HG03460 (cell line): ENCODE measurements around the gene CACNA2D3.

ENCODE experiments used
- ATAC-seq: cut with Tn5 transposase; IDR thresholded peaks from one replicate; pipeline ENCODE4 v1.9.1; 2021; ENCODE audit not compliant: unreplicated experiment

The CACNA2D3 gene

DNA sequence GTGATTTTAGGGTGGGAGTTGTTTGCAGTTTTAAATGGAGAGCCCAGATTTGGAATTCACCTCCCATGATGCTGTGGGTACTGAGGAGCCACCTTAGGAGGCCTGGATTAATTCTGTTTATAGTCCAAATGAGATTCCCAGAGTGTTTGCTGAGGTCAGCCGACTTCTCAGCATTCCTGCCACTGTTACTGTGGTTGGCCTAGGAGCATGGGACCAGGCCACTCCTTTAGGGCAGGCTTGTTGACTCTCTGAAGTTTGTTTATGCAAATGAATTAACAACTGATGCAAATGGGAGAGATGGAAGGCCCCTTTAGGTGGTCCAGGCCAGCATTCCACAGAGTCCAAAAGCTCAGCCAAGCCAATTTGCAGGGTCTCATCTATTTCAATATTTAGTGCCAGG is 46.1 kb downstream of the CACNA2D3 start:
- ATAC-seq: no peak

DNA sequence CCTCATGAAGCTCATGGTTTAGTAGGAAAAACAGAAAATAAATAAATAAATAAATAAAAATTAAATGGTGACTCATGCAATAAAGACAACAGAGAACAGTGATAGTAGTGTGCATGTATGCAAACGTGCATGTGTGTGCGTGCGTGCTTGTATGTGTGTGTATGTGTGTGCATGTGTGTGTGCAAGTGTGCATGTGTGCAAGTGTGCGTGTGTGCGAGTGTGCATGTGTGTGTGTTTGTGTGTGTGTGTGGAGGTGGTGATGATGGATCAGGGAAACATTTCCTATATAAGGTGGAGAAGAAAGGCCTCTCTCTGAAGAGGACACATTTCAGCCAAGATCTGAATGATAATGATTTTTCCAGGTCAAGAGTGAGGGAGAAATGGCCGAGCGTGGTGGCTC is 47.2 kb downstream of the CACNA2D3 start:
- no peak for ATAC-seq

DNA sequence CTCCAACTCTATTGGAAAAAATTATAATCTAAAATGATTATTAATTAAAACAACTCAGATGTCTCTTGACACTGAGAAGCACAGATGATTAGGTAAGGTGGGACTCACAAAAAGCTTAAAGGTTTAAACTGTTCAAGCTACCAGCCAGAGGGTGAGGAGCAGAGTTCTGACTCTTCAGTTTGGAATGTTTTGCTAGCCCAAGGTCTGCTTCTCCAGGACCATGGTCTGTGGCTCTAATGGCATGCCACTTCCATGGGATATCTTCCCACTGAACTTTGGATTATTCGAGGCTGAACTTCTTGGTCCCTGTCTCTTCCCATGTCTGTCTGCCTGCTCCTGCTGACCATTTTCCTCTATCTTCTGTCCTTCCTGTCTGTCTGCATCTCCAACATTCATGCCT is 49.2 kb downstream of the CACNA2D3 start:
- ATAC-seq: no peak

DNA sequence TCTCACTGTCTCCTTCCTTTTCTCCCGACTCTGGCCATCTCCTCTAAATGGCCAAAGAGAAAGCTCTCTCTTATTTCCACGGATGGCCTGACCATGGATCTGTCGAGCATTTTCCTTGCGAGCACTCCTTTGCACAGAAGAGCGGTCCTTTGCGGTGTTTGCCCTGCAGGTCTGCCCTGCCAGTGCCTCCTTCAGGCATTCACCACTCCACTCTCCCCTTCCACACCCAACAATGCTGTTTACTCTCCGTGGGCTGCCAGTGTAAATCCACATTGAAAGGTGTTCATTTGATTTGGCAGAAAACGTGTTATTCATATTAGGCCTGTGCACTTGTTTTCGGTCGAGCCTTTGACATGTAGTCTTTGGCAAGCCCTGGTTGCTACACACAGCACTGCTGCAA is 49.6 kb downstream of the CACNA2D3 start:
- ATAC-seq: no peak

DNA sequence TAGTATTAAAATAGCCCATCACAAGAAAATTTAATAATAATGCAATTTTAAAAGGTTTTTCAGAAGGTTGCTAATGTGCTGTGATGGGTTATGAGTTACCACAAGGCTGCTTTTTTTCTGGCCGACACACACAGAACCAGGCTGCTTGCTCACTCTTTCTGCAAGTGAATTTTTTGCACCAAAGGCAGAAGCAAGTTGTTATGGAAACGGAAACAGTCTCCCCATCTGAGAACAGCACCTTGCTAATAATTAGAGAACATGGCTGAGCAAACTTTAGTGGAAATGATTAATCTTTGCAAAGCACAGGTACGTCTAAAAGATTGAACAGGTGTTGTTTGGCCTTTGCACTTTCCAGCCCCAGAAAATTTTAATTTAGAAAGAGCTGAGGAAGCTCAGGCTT is 51.0 kb downstream of the CACNA2D3 start:
- no peak for ATAC-seq

DNA sequence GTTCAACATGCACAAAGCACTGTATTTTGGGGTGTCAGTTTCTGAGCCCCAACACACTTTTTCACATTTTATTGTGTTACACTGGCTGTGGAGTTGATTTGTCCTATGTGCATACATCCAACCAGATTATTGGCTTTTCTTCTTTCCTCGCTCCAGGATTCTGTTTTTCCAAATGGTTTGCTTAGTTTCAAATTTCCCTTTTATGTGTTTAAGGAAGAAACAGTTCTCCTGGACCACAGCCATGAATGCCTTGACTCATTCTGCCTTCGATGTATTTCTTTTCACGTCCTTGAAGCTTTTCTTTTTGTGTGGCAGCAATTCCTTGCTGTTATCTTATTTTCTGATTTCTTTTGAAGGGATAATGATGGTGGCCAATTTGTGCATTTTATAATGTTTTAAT is 53.8 kb downstream of the CACNA2D3 start:
- ATAC-seq: no peak

DNA sequence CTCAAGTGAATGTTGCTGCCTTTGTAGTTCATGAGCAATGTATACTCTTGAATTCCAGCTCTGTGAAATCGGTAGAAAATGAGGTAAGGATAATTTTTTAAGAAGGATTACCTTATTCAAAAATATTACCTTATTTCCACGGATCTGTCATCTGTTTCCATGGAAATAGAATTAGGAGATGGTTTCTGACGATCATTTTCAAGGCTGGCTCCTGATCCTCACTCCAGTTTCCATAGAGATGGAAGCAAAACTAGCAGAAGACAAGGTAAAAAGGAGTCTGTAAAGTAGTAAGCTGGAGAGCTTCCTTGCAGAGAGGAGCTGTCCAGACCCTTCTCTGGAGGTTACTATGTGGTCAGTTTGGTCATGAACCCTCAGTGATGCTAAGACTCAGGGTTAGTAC is 55.5 kb downstream of the CACNA2D3 start:
- ATAC-seq: no peak

DNA sequence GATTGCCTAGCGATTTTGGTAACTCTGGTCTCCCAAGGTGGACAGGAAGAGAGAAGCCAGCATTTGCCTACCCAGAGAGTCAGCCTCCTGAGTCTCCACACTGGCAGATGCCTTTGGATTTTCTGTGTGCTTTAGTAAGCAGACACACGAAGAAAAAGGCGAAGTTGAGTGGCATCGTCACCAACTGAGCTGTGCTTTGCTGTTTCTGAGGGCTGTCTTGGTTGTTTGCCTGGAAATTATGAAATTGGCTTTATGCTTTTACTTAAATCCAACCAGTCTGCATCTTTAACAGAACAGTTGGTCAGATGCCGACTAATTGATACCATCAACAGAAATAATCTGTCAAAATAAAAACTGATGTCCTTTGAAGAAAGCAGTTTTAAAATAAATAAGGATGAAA is 56.0 kb downstream of the CACNA2D3 start:
- no peak for ATAC-seq

DNA sequence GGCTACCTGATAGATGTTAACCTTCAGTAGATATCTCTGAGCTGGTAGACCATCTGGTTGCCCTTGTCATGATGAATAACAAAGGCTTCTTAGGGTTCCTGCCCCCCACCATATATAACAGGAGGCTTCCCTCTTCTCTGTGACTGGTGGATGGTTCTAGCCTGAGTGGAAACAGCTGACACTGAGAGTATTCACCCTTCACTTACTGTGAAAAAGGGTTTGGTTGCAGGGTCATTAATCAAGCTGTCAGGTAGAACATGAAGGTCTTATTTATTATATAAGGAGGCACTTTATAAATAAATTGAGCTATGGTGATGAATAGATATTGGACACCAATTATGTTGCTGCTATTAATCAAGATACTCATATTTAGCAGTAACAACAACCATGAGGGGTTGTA is 58.6 kb downstream of the CACNA2D3 start:
- no peak for ATAC-seq

DNA sequence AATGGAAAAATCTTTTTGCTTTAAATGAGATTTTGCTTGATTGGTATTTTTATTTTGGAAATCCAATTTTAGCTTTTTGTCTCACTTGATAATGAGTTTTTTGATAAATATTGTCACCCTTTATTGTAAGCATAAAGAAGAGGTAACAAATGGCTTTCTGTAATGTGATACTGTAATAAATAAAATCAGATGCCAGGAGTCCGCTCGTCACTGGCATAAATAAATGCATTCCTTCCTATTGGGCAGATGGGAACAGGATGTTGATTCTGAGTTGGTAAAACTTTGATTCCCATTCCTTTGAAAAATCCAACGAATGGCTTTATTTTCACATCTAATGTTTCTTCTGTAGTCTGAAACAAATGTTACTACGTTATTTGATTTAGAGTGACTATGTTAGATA is 59.9 kb downstream of the CACNA2D3 start:
- no peak for ATAC-seq

DNA sequence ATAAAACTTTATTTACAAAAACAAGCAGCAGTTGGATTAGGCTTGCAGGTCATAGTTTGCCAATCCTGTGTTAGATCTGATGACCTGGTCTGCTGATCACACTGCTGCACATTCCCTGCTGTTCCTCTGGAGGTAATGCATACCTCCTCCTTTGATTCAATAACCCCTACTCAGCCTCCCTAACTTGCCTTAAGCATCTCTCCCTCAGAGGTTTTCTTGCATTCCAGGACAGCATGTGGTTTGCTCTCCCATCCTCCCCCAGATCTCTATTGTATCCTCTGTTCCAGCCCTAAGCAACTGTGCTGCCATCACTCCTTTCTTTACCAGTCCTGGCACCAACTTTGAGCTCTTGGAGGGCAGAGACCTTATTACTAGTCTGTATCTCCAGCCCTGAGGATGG is 63.4 kb downstream of the CACNA2D3 start:
- no peak for ATAC-seq

DNA sequence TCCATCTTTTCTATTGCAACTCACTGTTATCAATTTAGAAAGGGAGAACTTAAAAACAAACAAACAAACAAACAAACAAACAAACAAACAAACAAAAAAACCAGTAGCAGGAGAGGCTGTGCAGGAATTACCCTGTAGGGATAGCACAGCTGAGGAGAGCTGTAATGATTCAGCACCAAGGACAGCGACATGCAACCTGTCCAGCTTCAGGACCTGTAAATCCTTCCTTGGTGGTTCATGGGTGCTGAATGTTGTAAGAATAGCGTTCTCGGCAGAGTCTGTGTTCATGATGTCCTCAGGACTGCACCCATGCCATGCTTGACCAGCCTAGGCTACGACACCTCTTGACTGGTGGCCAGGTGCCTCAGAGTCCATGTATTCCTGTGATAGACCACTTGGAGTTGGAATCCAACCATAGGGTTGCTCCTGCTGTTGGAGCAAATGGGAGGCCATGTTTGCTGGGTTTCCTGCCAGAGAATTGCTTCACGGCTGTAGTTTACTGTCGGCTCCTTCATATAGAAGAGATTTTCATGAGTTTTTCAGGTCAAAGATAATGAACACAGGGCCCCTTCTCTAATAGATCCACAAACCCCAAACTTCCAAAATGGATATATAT is 65.9 kb downstream of the CACNA2D3 start:
- no peak for ATAC-seq

DNA sequence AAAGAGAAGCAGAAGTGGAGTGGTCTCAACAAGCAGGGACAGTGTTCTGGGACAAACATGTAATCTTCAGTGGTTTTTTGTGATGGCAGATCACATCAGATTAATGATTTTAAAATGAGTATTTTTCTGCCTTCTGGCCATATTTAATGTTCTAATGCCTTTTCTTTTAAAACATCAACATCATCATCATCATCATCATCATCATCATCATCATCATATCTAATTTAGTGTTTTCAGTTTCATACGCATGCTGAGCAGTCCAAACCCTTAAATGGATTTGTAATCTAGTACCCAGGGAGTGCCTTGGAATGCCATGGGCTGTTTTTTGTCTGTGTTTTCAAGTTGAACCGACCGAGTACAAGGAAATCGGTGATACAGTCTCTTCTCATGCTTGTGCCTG is 68.9 kb downstream of the CACNA2D3 start:
- no peak for ATAC-seq

DNA sequence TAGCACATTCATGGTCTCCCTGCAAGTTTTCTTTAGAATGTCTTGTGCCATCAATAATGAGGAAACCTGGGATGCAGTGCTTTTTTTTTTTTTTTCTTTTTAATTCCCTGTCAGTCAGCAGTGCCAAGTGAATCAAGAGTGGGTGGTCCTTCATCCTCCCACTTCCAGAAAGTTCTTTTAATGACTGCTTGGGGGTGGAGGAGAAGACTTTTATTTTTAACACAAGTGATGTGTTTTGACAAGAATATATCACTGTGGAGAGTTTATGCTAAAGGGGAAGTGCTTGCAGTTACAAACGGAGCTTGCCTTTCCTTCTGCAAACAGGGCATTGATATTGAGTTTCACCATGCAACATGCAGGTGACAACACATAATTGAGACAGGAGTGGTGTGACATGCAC is 69.7 kb downstream of the CACNA2D3 start:
- ATAC-seq: no peak

DNA sequence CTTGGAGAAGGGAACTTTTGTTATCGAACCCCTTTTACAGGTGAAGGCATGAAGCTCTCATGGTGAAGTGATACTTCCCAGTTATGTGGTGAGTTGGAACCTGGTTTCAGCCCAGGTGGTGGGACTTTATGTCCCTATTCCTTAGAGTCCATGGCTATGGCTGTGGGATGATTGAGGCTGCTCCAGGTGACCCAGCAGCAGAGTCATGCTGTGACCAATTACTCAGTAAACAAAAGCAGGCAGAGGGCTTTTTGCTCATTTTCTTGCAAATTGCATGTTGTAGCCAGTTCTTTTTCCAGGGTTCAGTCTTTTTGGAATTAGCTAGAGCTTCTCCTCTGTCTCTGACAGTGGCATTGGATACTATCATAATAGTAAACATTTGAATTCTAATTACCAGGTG is 70.7 kb downstream of the CACNA2D3 start:
- no peak for ATAC-seq

DNA sequence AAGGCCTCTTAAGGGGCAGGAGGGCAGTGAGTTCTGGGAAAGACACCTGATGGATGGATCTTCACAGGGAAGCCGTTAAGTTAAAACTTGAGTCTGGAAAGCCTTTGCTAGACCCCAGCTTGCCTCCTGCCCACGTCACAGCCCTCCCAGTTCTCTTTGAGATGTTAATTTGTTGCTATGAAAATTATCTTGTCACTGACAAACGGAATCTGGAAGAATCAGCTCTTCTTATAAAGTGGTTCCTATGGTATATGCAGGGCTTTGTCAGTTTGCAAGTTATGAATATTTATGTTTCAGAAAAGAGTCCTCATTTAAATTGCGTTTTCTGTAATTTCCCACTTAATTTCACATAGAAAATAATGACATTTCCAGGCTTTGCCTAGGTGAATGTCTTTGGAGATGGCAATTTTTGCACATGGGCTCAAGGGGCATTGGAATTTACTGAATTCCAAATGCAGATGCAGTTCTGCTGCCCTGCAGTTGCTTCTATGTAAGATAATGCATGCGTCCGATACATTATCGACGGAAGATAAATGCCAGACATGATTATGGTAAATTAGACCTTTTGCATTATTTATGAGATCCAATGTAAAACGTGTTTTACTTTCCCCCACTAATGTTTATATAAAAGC is 74.1 kb downstream of the CACNA2D3 start:
- no peak for ATAC-seq

DNA sequence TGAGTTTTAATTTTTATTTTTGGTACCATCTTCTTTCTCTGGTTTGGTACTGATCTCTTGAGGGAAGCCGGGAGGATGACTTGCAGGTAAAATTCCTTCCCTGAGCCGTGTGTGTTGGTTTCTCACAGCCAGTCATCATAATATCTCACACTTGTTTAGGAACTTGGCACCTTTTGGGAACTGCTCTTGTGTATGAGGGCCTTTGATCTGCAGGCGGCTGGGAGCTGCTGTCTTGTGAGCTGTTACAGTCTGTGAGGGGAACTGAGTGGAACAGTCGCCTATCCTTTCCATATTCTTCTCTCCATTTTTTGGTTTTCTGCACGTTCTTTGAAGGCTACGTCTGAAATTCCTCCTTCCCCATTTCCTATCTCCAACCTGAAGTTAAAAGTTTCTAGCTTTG is 75.2 kb downstream of the CACNA2D3 start:
- ATAC-seq: no peak

DNA sequence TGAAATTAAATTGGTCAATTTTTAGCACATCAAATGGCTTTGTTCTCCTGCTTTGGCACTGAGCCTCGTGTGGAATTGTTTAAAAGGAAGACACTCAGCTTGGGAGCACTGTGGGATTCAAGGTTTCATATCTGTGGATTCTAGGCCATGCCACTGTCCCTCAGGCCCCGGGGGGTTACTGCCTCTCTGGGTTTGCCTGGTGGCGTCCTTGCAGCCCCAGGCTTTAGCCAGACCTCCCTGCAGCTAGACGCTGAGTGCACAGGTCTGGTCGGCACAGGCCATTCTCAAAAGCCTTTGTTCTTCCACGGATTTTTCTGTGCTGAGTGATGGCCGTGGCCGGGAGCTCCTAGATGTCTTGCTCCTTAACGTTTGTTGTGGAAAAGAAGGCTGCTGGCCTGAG is 76.2 kb downstream of the CACNA2D3 start:
- ATAC-seq: no peak

DNA sequence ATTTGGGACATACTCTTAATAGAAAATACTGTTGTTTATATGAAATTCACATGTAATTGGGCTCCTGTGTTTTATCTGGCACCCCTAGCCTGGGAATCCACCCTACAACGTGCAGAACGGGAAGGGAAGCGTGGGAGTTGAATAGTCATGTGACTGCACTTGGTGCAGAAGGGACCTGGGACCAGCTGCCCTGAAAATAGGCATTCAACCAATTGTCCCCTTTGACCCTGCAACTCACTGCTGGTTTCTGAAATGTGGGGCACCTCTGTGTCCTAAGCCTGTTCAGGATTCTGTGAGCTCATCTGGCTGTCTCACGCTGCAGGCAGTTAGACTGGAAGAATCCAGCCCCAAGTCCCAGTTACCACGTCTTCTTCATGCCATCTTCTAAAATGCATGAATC is 79.7 kb downstream of the CACNA2D3 start:
- no peak for ATAC-seq

DNA sequence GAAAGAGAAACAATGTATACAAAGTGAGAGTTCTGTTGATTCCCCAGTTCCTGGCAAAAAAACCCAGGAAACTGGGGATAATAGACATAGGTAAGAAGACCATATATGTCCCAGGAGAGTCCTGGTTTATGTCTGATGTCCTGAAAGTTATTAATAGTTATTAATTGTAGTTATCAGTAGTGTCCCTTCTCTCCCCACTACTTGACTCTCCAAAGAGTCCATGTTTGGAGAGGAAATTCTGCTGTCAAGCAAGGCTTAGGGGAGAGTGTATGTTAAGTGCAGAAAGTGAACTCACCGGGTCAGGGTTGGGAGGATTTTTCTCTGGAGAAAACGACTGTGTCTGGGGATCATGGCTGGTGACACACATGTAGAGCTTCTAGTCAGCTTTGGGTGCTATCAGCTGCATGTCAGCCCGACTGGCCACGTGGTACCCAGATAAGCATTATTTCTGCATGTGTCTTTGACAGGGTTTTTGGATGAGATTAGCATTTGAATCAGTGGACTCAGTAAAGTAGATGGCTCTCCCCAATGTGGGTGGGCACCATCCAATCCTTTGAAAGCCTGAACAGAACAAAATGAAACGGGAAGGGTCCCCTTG is 80.4 kb downstream of the CACNA2D3 start:
- ATAC-seq: no peak

DNA sequence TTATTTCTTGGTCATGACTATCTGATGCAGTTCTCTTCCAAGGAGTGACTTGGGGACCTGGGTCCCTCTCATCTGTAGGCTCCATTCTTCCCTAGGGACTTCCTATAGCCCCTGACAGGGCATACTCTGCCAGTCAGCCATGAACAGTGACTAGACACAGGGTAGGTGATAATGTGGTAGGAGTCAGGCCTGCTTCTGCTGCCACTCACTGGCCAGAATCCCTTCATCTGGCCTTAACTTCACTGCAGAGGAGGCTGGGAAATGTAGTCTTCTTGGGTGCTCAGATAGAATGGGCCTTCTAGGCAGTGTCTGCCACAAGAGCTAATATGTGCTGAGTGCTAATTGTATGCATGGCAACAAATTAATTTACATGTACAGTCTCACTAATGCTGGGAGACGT is 84.5 kb downstream of the CACNA2D3 start:
- no peak for ATAC-seq

DNA sequence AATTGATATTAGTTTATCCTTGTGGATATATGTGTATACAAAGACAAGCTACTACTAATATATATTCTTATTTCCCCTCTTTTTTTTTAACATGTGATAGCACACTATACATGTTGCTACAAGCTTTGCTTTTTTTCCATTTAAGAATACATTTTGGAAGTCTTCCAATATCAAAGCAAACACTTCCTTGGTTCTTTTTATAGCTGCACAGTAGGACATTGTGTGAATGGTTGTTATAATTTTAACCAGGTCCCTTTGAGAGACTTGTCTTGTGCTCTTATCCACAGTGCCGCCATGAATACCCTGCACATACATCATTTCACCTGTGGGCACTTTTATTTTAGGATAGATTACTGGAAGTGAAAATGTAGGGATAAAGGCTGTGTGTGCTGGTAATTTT is 88.7 kb downstream of the CACNA2D3 start:
- ATAC-seq: no peak

DNA sequence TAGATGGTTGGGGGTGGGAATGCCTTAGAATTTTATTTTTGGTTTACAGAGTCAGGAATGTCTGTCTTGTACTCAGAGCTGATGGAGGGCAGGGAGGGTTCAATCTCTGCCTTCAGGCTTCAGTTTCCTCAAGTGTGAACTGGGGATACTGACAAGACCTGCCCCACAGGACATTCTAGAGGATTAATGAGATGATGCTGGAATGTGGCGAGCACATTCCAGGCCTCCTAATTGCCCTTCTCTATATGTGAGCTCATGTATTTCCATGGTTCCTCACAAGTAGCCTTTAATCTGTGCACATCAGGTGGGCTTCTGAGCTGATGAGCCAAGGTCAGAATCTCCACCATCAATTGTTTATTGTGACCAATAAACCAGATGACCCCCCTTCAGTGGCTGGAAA is 90.4 kb downstream of the CACNA2D3 start:
- no peak for ATAC-seq
